Astrocyte (in vitro differentiated cells and primary cell): ENCODE measurements around the gene TUBG2. TPM values are rescaled to one million over a fixed set of nuclear protein-coding genes. Genes with fewer than 3 reads are reported as not detected.

Experiments
- DNase-seq: peaks from one replicate; pipeline ENCODE4 v3.0.0-alpha.2; 2010; ENCODE audit warnings: low read depth
- FAIRE-seq: peaks from 2 replicates; lab custom pipeline; 2011; peaks lifted over from hg19 to GRCh38; lab: Jason Lieb, UNC
- H2AFZ ChIP-seq: 2 replicates; pipeline ENCODE4 v1.6.0; 2012; ENCODE audit warnings: low read depth, low read length, inconsistent platforms
- H3K27ac ChIP-seq: 2 replicates; pipeline ENCODE4 v1.5.1; 2011; ENCODE audit warnings: low read depth, low read length, inconsistent platforms
- H3K27me3 ChIP-seq: 2 replicates; pipeline ENCODE4 v1.6.0; 2011; ENCODE audit warnings: low read length, inconsistent platforms; ENCODE audit not compliant: insufficient read depth
- H3K36me3 ChIP-seq: 2 replicates; pipeline ENCODE4 v1.5.1; 2011; ENCODE audit warnings: low read length, inconsistent platforms; ENCODE audit not compliant: insufficient read depth
- H3K4me1 ChIP-seq: 2 replicates; pipeline ENCODE4 v1.5.1; 2011; ENCODE audit warnings: low read length, inconsistent platforms; ENCODE audit not compliant: insufficient read depth
- H3K4me2 ChIP-seq: 2 replicates; pipeline ENCODE4 v1.6.0; 2012; ENCODE audit warnings: low read length, inconsistent platforms
- H3K4me3 ChIP-seq: 2 replicates; pipeline ENCODE4 v1.5.1; 2011; ENCODE audit warnings: low read depth, mild to moderate bottlenecking, low read length, inconsistent platforms; ENCODE audit not compliant: insufficient read depth
- H3K79me2 ChIP-seq: 2 replicates; pipeline ENCODE4 v1.6.0; 2012; ENCODE audit warnings: mild to moderate bottlenecking, low read length, inconsistent platforms; ENCODE audit not compliant: insufficient read depth
- H3K9ac ChIP-seq: 2 replicates; pipeline ENCODE4 v1.6.0; 2012; ENCODE audit warnings: mild to moderate bottlenecking, low read length, inconsistent platforms
- H3K9me3 ChIP-seq: 2 replicates; pipeline ENCODE4 v1.5.1; 2012; ENCODE audit warnings: low read depth, mild to moderate bottlenecking, low read length, inconsistent platforms; ENCODE audit not compliant: insufficient read depth
- H4K20me1 ChIP-seq: 2 replicates; pipeline ENCODE4 v1.6.0; 2012; ENCODE audit warnings: low read length, inconsistent platforms; ENCODE audit not compliant: insufficient read depth
- H3K27ac Mint-ChIP-seq: one replicate; pipeline ENCODE4 v1.8.0; 2021; ENCODE audit warnings: mild to moderate bottlenecking, mixed read lengths; ENCODE audit not compliant: unreplicated experiment
- H3K27me3 Mint-ChIP-seq: one replicate; pipeline ENCODE4 v1.8.0; 2021; ENCODE audit warnings: low read depth, mixed read lengths; ENCODE audit not compliant: unreplicated experiment
- H3K36me3 Mint-ChIP-seq: one replicate; pipeline ENCODE4 v1.8.0; 2021; ENCODE audit warnings: low read depth, mixed read lengths; ENCODE audit not compliant: unreplicated experiment
- H3K4me1 Mint-ChIP-seq: one replicate; pipeline ENCODE4 v1.8.0; 2021; ENCODE audit warnings: low read depth, mixed read lengths; ENCODE audit not compliant: unreplicated experiment
- H3K4me3 Mint-ChIP-seq: one replicate; pipeline ENCODE4 v1.8.0; 2021; ENCODE audit warnings: mild to moderate bottlenecking, moderate library complexity, mixed read lengths; ENCODE audit not compliant: unreplicated experiment
- H3K9me3 Mint-ChIP-seq: one replicate; pipeline ENCODE4 v1.8.0; 2021; ENCODE audit warnings: mild to moderate bottlenecking, mixed read lengths; ENCODE audit not compliant: unreplicated experiment
- CTCF ChIP-seq: IDR thresholded peaks from 2 replicates; pipeline ENCODE4 v1.5.1; 2011; ENCODE audit warnings: low read depth, mild to moderate bottlenecking, inconsistent platforms, low read length, moderate library complexity; ENCODE audit not compliant: insufficient read depth
- EZH2 ChIP-seq: IDR thresholded peaks from 2 replicates; pipeline ENCODE4 v1.6.1; 2012; ENCODE audit warnings: mild to moderate bottlenecking, low read length, inconsistent platforms; ENCODE audit not compliant: insufficient read depth
- total RNA-seq: library from RNA; stranded (reverse); gene quantifications from 2 replicates; pipeline ENCODE4 v1.2.1, GENCODE V29; 2021

Gene TUBG2
- total RNA-seq, 1 donor from 2014 or later: 14.4 TPM

GRCh38 chr17:42691021-42691545 is 32.0 kb downstream of the TUBG2 start:
- no peak overlapping the region for H3K4me3 ChIP-seq
- H3K36me3 ChIP-seq: no peaks in the 10 kb centered on the region
- H3K27ac ChIP-seq: no peak overlapping the region
- peaks cover 17% of the 10 kb centered on the region for H3K27me3 ChIP-seq
- H3K27me3 Mint-ChIP-seq: peaks cover 6% of the 10 kb centered on the region
- H3K79me2 ChIP-seq: no peaks in the 10 kb centered on the region
- DNase-seq (no peak), FAIRE-seq (no peak)
- H3K4me1 Mint-ChIP-seq: no peaks in the 10 kb centered on the region
- H3K9me3 ChIP-seq: no peaks in the 10 kb centered on the region
- no peak for TF ChIP-seq CTCF
- no peak for TF ChIP-seq EZH2
- no peaks in the 10 kb centered on the region for H4K20me1 ChIP-seq
- no peaks in the 10 kb centered on the region for H3K4me1 ChIP-seq
- H3K36me3 Mint-ChIP-seq: peaks cover 37% of the 10 kb centered on the region
- no peaks in the 10 kb centered on the region for H3K9me3 Mint-ChIP-seq
- no peak overlapping the region for H3K27ac Mint-ChIP-seq
- no peak overlapping the region for H2AFZ ChIP-seq
- H3K4me3 Mint-ChIP-seq: no peak overlapping the region
- H3K9ac ChIP-seq: no peak overlapping the region
- no peak overlapping the region for H3K4me2 ChIP-seq

GRCh38 chr17:42692489-42692888 is 33.4 kb downstream of the TUBG2 start:
- peaks cover 7% of the 10 kb centered on the region for H3K27me3 ChIP-seq
- Mint-ChIP-seq H3K27ac (peak overlapping the region; percentile 72), H3K4me3 (no peak overlapping the region), H3K9me3 (no peaks in the 10 kb centered on the region), H3K36me3 (peaks cover 34% of the 10 kb centered on the region), H3K27me3 (peaks cover 3% of the 10 kb centered on the region), H3K4me1 (no peaks in the 10 kb centered on the region)
- TF ChIP-seq CTCF: no peak
- TF ChIP-seq EZH2: no peak
- no peak overlapping the region for H3K4me2 ChIP-seq
- H3K9ac ChIP-seq: no peak overlapping the region
- H4K20me1 ChIP-seq: no peaks in the 10 kb centered on the region
- H3K9me3 ChIP-seq: no peaks in the 10 kb centered on the region
- H3K27ac ChIP-seq: no peak overlapping the region
- no peaks in the 10 kb centered on the region for H3K36me3 ChIP-seq
- DNase-seq (no peak), FAIRE-seq (no peak)
- H3K4me1 ChIP-seq: no peaks in the 10 kb centered on the region
- no peak overlapping the region for H3K4me3 ChIP-seq
- H3K79me2 ChIP-seq: no peaks in the 10 kb centered on the region
- H2AFZ ChIP-seq: no peak overlapping the region

GRCh38 chr17:42694524-42694923 is 35.4 kb downstream of the TUBG2 start:
- H3K36me3 Mint-ChIP-seq: peaks cover 24% of the 10 kb centered on the region
- peaks cover 3% of the 10 kb centered on the region for H3K27me3 Mint-ChIP-seq
- FAIRE-seq (no peak), DNase-seq (no peak)
- Histone ChIP-seq H3K9ac (no peak overlapping the region), H3K27ac (no peak overlapping the region), H3K9me3 (no peaks in the 10 kb centered on the region), H3K4me3 (no peak overlapping the region), H3K4me2 (no peak overlapping the region), H3K36me3 (no peaks in the 10 kb centered on the region), H4K20me1 (no peaks in the 10 kb centered on the region), H2AFZ (no peak overlapping the region), H3K79me2 (no peaks in the 10 kb centered on the region), H3K4me1 (peaks cover 4% of the 10 kb centered on the region), H3K27me3 (no peaks in the 10 kb centered on the region)
- no peak overlapping the region for H3K4me3 Mint-ChIP-seq
- H3K9me3 Mint-ChIP-seq: no peaks in the 10 kb centered on the region
- no peak overlapping the region for H3K27ac Mint-ChIP-seq
- peaks cover 3% of the 10 kb centered on the region for H3K4me1 Mint-ChIP-seq
- TF ChIP-seq EZH2 (no peak), CTCF (no peak)
